Astrocyte of the cerebellum (primary cell): ENCODE data around the gene OCA2.
A peak's percentile ranks its signal among the peaks of the same experiment; 100 is the strongest.

ENCODE experiments used
- DNase-seq: peaks from one replicate; pipeline ENCODE4 v3.0.0-alpha.2; 2011; ENCODE audit warnings: low read depth
- H3K4me3 ChIP-seq: 2 replicates; pipeline ENCODE4 v1.5.1; 2011; ENCODE audit warnings: mild to moderate bottlenecking, low read depth, low read length, moderate library complexity
- CTCF ChIP-seq: IDR thresholded peaks from 2 replicates; pipeline ENCODE4 v1.5.1; 2012; ENCODE audit warnings: low read length, low read depth, moderate library complexity, mild to moderate bottlenecking; ENCODE audit errors: missing control alignments
- in situ Hi-C: cut with HindIII; loops from 2 replicates; pipeline ENCODE4 v1.10.0; 2017; ENCODE audit warnings: low sequenced_read_pairs

The OCA2 gene

GRCh38 chr15:28110481-28110881, 11.4 kb upstream of the OCA2 start:
- no peak overlapping the region for H3K4me3 ChIP-seq
- DNase-seq = no peak
- TF ChIP-seq CTCF = no peak
- in situ Hi-C loops = no loop called here

GRCh38 chr15:28109626-28110455, 10.7 kb upstream of the OCA2 start:
- in situ Hi-C loops = no loop called here
- TF ChIP-seq CTCF = no peak
- no peak for DNase-seq

GRCh38 chr15:28107904-28108275, 8.8 kb upstream of the OCA2 start:
- no peak for DNase-seq
- no peak for TF ChIP-seq CTCF
- no peak overlapping the region for H3K4me3 ChIP-seq
- in situ Hi-C loops = no loop called here

More at GRCh38 chr15:28109626-28110455, 10.7 kb upstream of the OCA2 start:
- no peak overlapping the region for H3K4me3 ChIP-seq

- DNase-seq = no peak
- no peak for TF ChIP-seq CTCF
- H3K4me3 ChIP-seq = peak overlapping the region; percentile 52
- in situ Hi-C loops = no loop called here
Measured at GRCh38 chr15:28107111-28107903, 8.2 kb upstream of the OCA2 start.

- H3K4me3 ChIP-seq = peak overlapping the region; percentile 52
- DNase-seq = no peak
- in situ Hi-C loops = no loop called here
- no peak for TF ChIP-seq CTCF
Measured at GRCh38 chr15:28106294-28107110, 7.4 kb upstream of the OCA2 start.

GRCh38 chr15:28105793-28106192, 6.7 kb upstream of the OCA2 start:
- TF ChIP-seq CTCF = no peak
- H3K4me3 ChIP-seq = no peak overlapping the region
- no peak for DNase-seq
- in situ Hi-C loops = no loop called here
